B cell (primary cell): ENCODE measurements around the gene MACIR.

Experiments used
- CTCF ChIP-seq: fragments of 200-600 bp; IDR thresholded peaks from one replicate; pipeline ENCODE4 v1.8.0; 2022; ENCODE audit warnings: antibody characterized with exemption, mild to moderate bottlenecking
- EZH2 ChIP-seq: IDR thresholded peaks from 2 replicates; pipeline ENCODE4 v1.6.1; 2012; ENCODE audit warnings: borderline replicate concordance, low read depth, mild to moderate bottlenecking, moderate library complexity, low read length; ENCODE audit not compliant: insufficient read depth, poor library complexity, severe bottlenecking

- TF ChIP-seq CTCF (no peak), EZH2 (no peak)
These were observed 22.4 kb downstream of the MACIR start for GRCh38 chr5:103280967-103281366.
